Endothelial cell of umbilical vein (primary cell): ENCODE measurements around the gene IKZF5. TPM values are rescaled to one million over a fixed set of nuclear protein-coding genes. Genes with fewer than 3 reads are reported as not detected.

Experiments
- BruUV-seq: library from RNA; stranded (reverse); fragments of 400-500 nt; replicated peaks from 2 replicates; lab custom pipeline; 2021; lab: Mats Ljungman, UMichigan
- CTCF ChIA-PET: fragments of 300-600, 350-600 bp; sonication (Branson Sonifier 250); formaldehyde crosslinking; loops from one replicate; lab custom pipeline; 2021; ENCODE audit warnings: antibody characterized with exemption, inconsistent platforms; lab: Charles Lee
- POLR2A ChIA-PET: fragments of 300-600, 350-600 bp; sonication (Branson Sonifier 250); formaldehyde crosslinking; loops from one replicate; lab custom pipeline; 2021; ENCODE audit warnings: antibody characterized with exemption, inconsistent platforms; lab: Charles Lee
- DNase-seq: peaks from one replicate; pipeline ENCODE4 v3.0.0-alpha.2; 2011; ENCODE audit warnings: low read depth, low spot score
- FAIRE-seq: peaks from 2 replicates; lab custom pipeline; 2011; peaks lifted over from hg19 to GRCh38; lab: Jason Lieb, UNC
- H2AFZ ChIP-seq: 2 replicates; pipeline ENCODE4 v1.6.0; 2012; ENCODE audit warnings: low read depth, low read length, control low read depth, inconsistent platforms
- H3K27ac ChIP-seq: 2 replicates; pipeline ENCODE4 v1.5.1; 2011; ENCODE audit warnings: low read depth, mild to moderate bottlenecking, control low read depth, low read length, moderate library complexity; ENCODE audit not compliant: insufficient read depth
- H3K27me3 ChIP-seq, 2 experiments: 2 replicates each; pipeline versions ENCODE4 v1.6.0 to v1.6.1; 2011; ENCODE audit warnings: low read length in 2 of 2, mixed read lengths in 1 of 2; ENCODE audit not compliant: control insufficient read depth in 2 of 2, insufficient read depth in 2 of 2
- H3K36me3 ChIP-seq, 2 experiments: 2 replicates in 1 of 2; 3 replicates in 1 of 2; pipeline ENCODE4 v1.5.1; 2011; ENCODE audit warnings: low read length in 2 of 2, mild to moderate bottlenecking in 1 of 2, moderate library complexity in 1 of 2; ENCODE audit not compliant: control insufficient read depth in 2 of 2, insufficient read depth in 2 of 2; ENCODE audit errors: extremely low read depth in 1 of 2
- H3K4me1 ChIP-seq: 3 replicates; pipeline ENCODE4 v1.5.1; 2011; ENCODE audit warnings: mild to moderate bottlenecking, low read length; ENCODE audit not compliant: control insufficient read depth, insufficient read depth; ENCODE audit errors: extremely low read depth
- H3K4me2 ChIP-seq: 2 replicates; pipeline ENCODE4 v1.6.1; 2011; ENCODE audit warnings: low read length, control low read depth, mixed read lengths; ENCODE audit not compliant: insufficient read depth
- H3K4me3 ChIP-seq, 3 experiments: fragments of 200-600 bp in 1 of 3; sonication (generic), shearing (Covaris generic) in 1 of 3; replicated peaks in 1 of 3; 2 replicates each; pipeline ENCODE4 v1.5.1; 2011 to 2016; ENCODE audit warnings: control low read depth in 3 of 3, low read length in 3 of 3, mild to moderate bottlenecking in 2 of 3, inconsistent platforms in 1 of 3, low read depth in 1 of 3, moderate library complexity in 1 of 3; ENCODE audit not compliant: insufficient read depth in 1 of 3
- H3K79me2 ChIP-seq: 2 replicates; pipeline ENCODE4 v1.6.0; 2012; ENCODE audit warnings: low read length, inconsistent platforms; ENCODE audit not compliant: control insufficient read depth, insufficient read depth
- H3K9ac ChIP-seq: replicated peaks from 2 replicates; pipeline ENCODE3; 2011; ENCODE audit warnings: low read length, control low read depth; ENCODE audit not compliant: insufficient read depth; ENCODE audit errors: extremely low read depth
- H3K9me1 ChIP-seq: replicated peaks from 3 replicates; pipeline ENCODE4 v1.6.0; 2011; ENCODE audit warnings: mild to moderate bottlenecking, low read length; ENCODE audit not compliant: control insufficient read depth, insufficient read depth; ENCODE audit errors: extremely low read depth
- H3K9me3 ChIP-seq: replicated peaks from 2 replicates; pipeline ENCODE4 v1.5.1; 2012; ENCODE audit warnings: low read length, inconsistent platforms; ENCODE audit not compliant: control insufficient read depth, insufficient read depth
- H4K20me1 ChIP-seq: replicated peaks from 2 replicates; pipeline ENCODE3; 2011; ENCODE audit warnings: mild to moderate bottlenecking, low read length; ENCODE audit not compliant: control insufficient read depth, insufficient read depth; ENCODE audit errors: extremely low read depth
- EZH2 ChIP-seq: IDR thresholded peaks from 2 replicates; pipeline ENCODE4 v1.6.1; 2012; ENCODE audit warnings: borderline replicate concordance, low read depth, mild to moderate bottlenecking, moderate library complexity, low read length, inconsistent platforms; ENCODE audit not compliant: severe bottlenecking
- FOS ChIP-seq: IDR thresholded peaks from 2 replicates; pipeline ENCODE4 v1.6.1; 2011; ENCODE audit warnings: mild to moderate bottlenecking, low read length, moderate library complexity, borderline replicate concordance; ENCODE audit not compliant: insufficient read depth
- GATA2 ChIP-seq: IDR thresholded peaks from 2 replicates; pipeline ENCODE4 v1.7.0; 2011; ENCODE audit warnings: low read depth, mild to moderate bottlenecking, moderate library complexity, mixed read lengths, low read length; ENCODE audit not compliant: insufficient read length, insufficient read depth
- JUN ChIP-seq: IDR thresholded peaks from 2 replicates; pipeline ENCODE4 v1.6.1; 2011; ENCODE audit warnings: borderline replicate concordance, low read depth; ENCODE audit not compliant: insufficient read length, insufficient read depth
- MYC ChIP-seq: IDR thresholded peaks from one replicate; pipeline ENCODE4 v1.6.1; 2011; ENCODE audit warnings: mild to moderate bottlenecking, low read depth, low read length
- POLR2A ChIP-seq: IDR thresholded peaks from 2 replicates; pipeline ENCODE4 v1.6.1; 2012; ENCODE audit warnings: low read depth, mild to moderate bottlenecking, control low read depth, low read length
- POLR2AphosphoS5 ChIP-seq: IDR thresholded peaks from 2 replicates; pipeline ENCODE4 v1.6.1; 2012; ENCODE audit warnings: low read depth, mild to moderate bottlenecking, control low read depth, low read length, moderate library complexity; ENCODE audit not compliant: insufficient read depth
- dilution Hi-C: fragments of 300-500 bp; cut with MboI; formaldehyde crosslinking; loops from one replicate; pipeline ENCODE4 v1.15.0; 2019; ENCODE audit warnings: low sequenced_read_pairs; ENCODE audit not compliant: extremely low pct_ligation_motif_present
- intact Hi-C: fragments of 100-400 bp; cut with micrococcal nuclease; formaldehyde crosslinking; loops from one replicate; pipeline ENCODE4 v1.10.0; 2022
- polyA plus RNA-seq, 4 experiments: library from polyadenylated mRNA; depleted of rRNA in 3 of 4; stranded (reverse) in 3 of 4; unstranded in 1 of 4; fragments of >200 nt; gene quantifications; 2 replicates each; pipeline versions ENCODE4 v1.2.1 to v1.2.3, GENCODE V29; 2011 to 2012; ENCODE audit warnings: missing spikeins in 1 of 4
- total RNA-seq: library from RNA; stranded (reverse); gene quantifications from 2 replicates; pipeline ENCODE4 v1.2.3, GENCODE V29; 2021
- TF ChIP-seq, protein P1 (sequence below): IDR thresholded peaks from 2 replicates; pipeline ENCODE4 v1.6.1; 2011; ENCODE audit not compliant: insufficient read depth, insufficient read length
- TF ChIP-seq, protein P2 (sequence below), 2 donors: IDR thresholded peaks; 1 replicate in 1 of 2; 2 replicates in 1 of 2; pipeline ENCODE4 v1.5.1; 2011; ENCODE audit warnings: low read length in 2 of 2, mild to moderate bottlenecking in 2 of 2, moderate library complexity in 2 of 2, control low read depth in 1 of 2, inconsistent platforms in 1 of 2, low read depth in 1 of 2; ENCODE audit not compliant: insufficient read depth in 1 of 2; ENCODE audit errors: extremely low read depth in 1 of 2

The IKZF5 gene
- total and polyA plus RNA-seq, 2 donors (not counting 3 experiments of a cell fraction or from before 2014, with no cell fraction given), result 7.1 to 10.3 TPM

DNA sequence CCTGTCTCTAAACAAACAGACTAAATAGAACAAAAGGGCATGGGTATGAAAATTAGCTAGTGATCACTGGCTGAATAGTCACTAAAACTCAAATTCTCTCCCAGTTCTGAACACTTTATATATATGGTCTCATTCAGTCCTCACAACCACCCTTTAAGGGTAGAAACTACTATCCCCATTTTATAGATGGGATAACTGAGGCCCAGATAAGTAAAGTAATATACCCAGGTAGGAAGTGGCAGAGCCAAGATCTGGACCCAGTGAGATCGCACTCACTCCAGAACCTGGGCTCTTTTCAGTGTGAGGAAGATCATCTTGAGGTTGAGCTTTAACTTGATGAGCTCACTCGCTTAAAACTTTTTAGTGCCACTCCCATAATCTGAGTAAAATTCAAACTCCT lies 23.9 kb downstream of the IKZF5 start:
- Histone ChIP-seq H3K9ac (no peak overlapping the region), H3K79me2 (no peaks in the 10 kb centered on the region), H3K4me1 (peaks cover 7% of the 10 kb centered on the region), H3K4me3 (no peak overlapping the region), H3K27ac (no peak overlapping the region), H3K27me3 (no peaks in the 10 kb centered on the region), H4K20me1 (no peaks in the 10 kb centered on the region), H3K9me3 (no peaks in the 10 kb centered on the region), H2AFZ (no peak overlapping the region), H3K4me2 (no peak overlapping the region), H3K9me1 (no peaks in the 10 kb centered on the region), H3K36me3 (no peaks in the 10 kb centered on the region)
- TF ChIP-seq FOS (no peak), GATA2 (no peak), POLR2AphosphoS5 (no peak), MYC (no peak), POLR2A (no peak), JUN (no peak), EZH2 (no peak)
- TF ChIP-seq, protein P1, sequence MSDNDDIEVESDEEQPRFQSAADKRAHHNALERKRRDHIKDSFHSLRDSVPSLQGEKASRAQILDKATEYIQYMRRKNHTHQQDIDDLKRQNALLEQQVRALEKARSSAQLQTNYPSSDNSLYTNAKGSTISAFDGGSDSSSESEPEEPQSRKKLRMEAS, result no peak
- TF ChIP-seq, protein P2, sequence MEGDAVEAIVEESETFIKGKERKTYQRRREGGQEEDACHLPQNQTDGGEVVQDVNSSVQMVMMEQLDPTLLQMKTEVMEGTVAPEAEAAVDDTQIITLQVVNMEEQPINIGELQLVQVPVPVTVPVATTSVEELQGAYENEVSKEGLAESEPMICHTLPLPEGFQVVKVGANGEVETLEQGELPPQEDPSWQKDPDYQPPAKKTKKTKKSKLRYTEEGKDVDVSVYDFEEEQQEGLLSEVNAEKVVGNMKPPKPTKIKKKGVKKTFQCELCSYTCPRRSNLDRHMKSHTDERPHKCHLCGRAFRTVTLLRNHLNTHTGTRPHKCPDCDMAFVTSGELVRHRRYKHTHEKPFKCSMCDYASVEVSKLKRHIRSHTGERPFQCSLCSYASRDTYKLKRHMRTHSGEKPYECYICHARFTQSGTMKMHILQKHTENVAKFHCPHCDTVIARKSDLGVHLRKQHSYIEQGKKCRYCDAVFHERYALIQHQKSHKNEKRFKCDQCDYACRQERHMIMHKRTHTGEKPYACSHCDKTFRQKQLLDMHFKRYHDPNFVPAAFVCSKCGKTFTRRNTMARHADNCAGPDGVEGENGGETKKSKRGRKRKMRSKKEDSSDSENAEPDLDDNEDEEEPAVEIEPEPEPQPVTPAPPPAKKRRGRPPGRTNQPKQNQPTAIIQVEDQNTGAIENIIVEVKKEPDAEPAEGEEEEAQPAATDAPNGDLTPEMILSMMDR (IDR thresholded peaks at IDR 0.05; ENCODE audit: extremely low read depth in 1 of 2, insufficient read depth in 1 of 2, low read depth in 1 of 2, low read length in 2 of 2), result no peak
- FAIRE-seq (no peak), DNase-seq (no peak)
- ChIA-PET POLR2A (no interaction called here), CTCF (interaction anchor here (2.3 to 5.3 kb wide), 2 partner anchors 15 to 23 kb away, joined by 6 to 30 read pairs; partner anchors contain the start of genes ACADSB and IKZF5)
- BruUV-seq, result no TSS peak
- intact Hi-C loops, result no loop called here
- dilution Hi-C loops, result no loop called here
